B cell (primary cell): ENCODE results near the gene BCL2L1.

Source experiments
- EZH2 ChIP-seq: IDR thresholded peaks from 2 replicates; pipeline ENCODE4 v1.6.1; 2012; ENCODE audit warnings: borderline replicate concordance, low read depth, mild to moderate bottlenecking, moderate library complexity, low read length; ENCODE audit not compliant: insufficient read depth, poor library complexity, severe bottlenecking
- TF ChIP-seq, protein P1 (sequence below): fragments of 200-600 bp; IDR thresholded peaks from one replicate; pipeline ENCODE4 v1.8.0; 2022; ENCODE audit warnings: antibody characterized with exemption, mild to moderate bottlenecking

DNA sequence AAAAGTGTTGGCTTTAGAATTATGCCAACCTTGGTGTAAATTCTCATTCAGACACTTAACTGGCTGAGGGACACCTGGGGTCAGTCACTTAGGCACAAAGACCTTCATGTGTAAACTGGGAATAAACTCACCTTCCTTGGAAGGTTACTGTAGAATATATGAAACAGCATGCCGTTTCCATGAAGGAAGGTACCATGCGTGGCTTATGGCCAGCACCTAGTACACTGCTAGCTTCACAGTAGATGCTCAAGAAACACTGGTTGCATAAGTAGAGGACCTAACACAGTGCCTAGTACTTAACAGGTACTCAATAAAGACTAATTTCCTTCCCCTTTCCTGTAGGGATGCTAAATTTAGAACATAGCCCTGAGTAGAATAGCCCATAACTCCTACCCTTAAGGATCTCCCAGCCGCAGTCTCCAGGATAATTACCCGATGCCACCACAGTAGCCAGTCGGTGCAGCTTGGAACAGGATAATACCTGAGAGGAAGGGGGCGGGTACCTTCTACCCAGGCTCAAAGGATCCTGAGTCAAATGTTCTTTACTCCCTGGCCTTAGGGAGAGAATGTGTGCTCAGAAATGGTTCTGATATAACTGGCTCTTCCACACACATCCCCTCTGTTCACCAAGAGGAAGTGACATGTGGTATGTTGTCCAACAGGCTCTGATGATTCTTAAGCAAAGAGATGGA is 3.6 kb downstream of the BCL2L1 start:
- TF ChIP-seq, protein P1, sequence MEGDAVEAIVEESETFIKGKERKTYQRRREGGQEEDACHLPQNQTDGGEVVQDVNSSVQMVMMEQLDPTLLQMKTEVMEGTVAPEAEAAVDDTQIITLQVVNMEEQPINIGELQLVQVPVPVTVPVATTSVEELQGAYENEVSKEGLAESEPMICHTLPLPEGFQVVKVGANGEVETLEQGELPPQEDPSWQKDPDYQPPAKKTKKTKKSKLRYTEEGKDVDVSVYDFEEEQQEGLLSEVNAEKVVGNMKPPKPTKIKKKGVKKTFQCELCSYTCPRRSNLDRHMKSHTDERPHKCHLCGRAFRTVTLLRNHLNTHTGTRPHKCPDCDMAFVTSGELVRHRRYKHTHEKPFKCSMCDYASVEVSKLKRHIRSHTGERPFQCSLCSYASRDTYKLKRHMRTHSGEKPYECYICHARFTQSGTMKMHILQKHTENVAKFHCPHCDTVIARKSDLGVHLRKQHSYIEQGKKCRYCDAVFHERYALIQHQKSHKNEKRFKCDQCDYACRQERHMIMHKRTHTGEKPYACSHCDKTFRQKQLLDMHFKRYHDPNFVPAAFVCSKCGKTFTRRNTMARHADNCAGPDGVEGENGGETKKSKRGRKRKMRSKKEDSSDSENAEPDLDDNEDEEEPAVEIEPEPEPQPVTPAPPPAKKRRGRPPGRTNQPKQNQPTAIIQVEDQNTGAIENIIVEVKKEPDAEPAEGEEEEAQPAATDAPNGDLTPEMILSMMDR = no peak
- no peak for TF ChIP-seq EZH2
